ENCODE measurements around the gene ANXA6.

ANXA6 gene

GRCh38 chr5:151106043-151106442, 51.5 kb downstream of the ANXA6 start:
- peaks cover 10 to 95% of the 10 kb centered on the region in 2 experiments; a peak in 2 of 3 replicates for H3K36me3 ChIP-seq (ENCODE audit: control insufficient read depth in 2 of 2, insufficient read depth in 1 of 2, low read length in 2 of 2)
- ChIA-PET CTCF (interaction anchor here (1.0 to 1.3 kb wide), 2 partner anchors 11 to 59 kb away, joined by 3 to 4 read pairs; no protein-coding TSS in a partner anchor), POLR2A (interaction anchor here (0.8 kb wide), 1 partner anchor 146 kb away, joined by 4 read pairs; the partner anchor contains the start of gene GM2A)

DNA sequence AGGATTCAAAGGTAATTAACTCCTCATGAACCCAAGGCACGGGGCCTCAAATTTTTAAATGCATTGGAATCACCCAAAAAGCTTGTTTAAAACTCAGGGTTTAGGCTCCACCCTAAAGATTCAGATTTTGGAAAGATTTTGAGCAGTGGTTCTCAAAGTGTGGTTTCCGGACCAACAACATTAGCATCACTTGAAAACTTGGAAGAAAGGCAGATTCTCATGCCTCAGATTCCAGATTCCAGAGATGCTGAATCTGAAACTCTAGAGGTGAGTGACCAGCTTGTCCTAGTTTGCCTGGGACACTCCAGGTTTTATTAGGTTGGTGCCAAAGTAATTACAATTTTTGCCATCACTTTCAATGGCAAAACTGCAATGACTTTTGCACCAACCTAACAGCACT, 52.0 kb downstream of the ANXA6 start:
- TF ChIP-seq, protein P1, sequence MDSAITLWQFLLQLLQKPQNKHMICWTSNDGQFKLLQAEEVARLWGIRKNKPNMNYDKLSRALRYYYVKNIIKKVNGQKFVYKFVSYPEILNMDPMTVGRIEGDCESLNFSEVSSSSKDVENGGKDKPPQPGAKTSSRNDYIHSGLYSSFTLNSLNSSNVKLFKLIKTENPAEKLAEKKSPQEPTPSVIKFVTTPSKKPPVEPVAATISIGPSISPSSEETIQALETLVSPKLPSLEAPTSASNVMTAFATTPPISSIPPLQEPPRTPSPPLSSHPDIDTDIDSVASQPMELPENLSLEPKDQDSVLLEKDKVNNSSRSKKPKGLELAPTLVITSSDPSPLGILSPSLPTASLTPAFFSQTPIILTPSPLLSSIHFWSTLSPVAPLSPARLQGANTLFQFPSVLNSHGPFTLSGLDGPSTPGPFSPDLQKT (IDR thresholded peaks at IDR 0.05; ENCODE audit: borderline replicate concordance, low read depth, low read length): no peak
- TF ChIP-seq ZNF549 (tag by site-specific recombination; IDR thresholded peaks at IDR 0.05): no peak
- TF ChIP-seq INSM2 (tag by site-specific recombination; IDR thresholded peaks at IDR 0.05): no peak
- TF ChIP-seq ZNF132 (tag by site-specific recombination; IDR thresholded peaks at IDR 0.05; ENCODE audit: borderline replicate concordance): no peak
- TF ChIP-seq SP3 (tag by site-specific recombination; IDR thresholded peaks at IDR 0.05): no peak
- Histone ChIP-seq H3K4me3 (ENCODE audit: low read depth, low read length) (no peak overlapping the region), H3K36me3 (ENCODE audit: control insufficient read depth in 2 of 2, insufficient read depth in 1 of 2, low read length in 2 of 2) (peaks cover 9 to 93% of the 10 kb centered on the region in 2 experiments; a peak in 2 of 3 replicates), H3K4me1 (ENCODE audit: control insufficient read depth, insufficient read depth, low read length) (no peaks in the 10 kb centered on the region), H3K27ac (ENCODE audit: extremely low read depth, low read depth, low read length) (no peak overlapping the region), H3K9me3 (ENCODE audit: control insufficient read depth, insufficient read depth, low read depth, low read length) (no peaks in the 10 kb centered on the region)
- ChIA-PET CTCF (interaction anchor here (1.0 to 1.7 kb wide), 3 partner anchors 12 to 59 kb away, joined by 3 to 6 read pairs (median 4); no protein-coding TSS in a partner anchor), POLR2A (interaction anchor here (0.8 kb wide), 1 partner anchor 147 kb away, joined by 4 read pairs; the partner anchor contains the start of gene GM2A)

More at GRCh38 chr5:151106043-151106442, 51.5 kb downstream of the ANXA6 start:
- no peak overlapping the region for H3K4me3 ChIP-seq (ENCODE audit: low read depth, low read length)
- H3K4me1 ChIP-seq (ENCODE audit: control insufficient read depth, insufficient read depth, low read length): no peaks in the 10 kb centered on the region
- H3K9me3 ChIP-seq (ENCODE audit: control insufficient read depth, insufficient read depth, low read depth, low read length): no peaks in the 10 kb centered on the region
- TF ChIP-seq RBAK (tag by site-specific recombination; IDR thresholded peaks at IDR 0.05): no peak
- TF ChIP-seq ZNF146 (tag by site-specific recombination; IDR thresholded peaks at IDR 0.05): no peak
- no peak for TF ChIP-seq ZNF707 (tag by site-specific recombination; IDR thresholded peaks at IDR 0.05)
- TF ChIP-seq GLIS2 (tag by site-specific recombination; IDR thresholded peaks at IDR 0.05): no peak
- H3K27ac ChIP-seq (ENCODE audit: extremely low read depth, low read depth, low read length): no peak overlapping the region

GRCh38 chr5:151104795-151105194, 52.8 kb downstream of the ANXA6 start:
- no peak overlapping the region for H3K4me3 ChIP-seq (ENCODE audit: low read depth, low read length)
- H3K4me1 ChIP-seq (ENCODE audit: control insufficient read depth, insufficient read depth, low read length): no peaks in the 10 kb centered on the region
- POLR2A ChIA-PET: no interaction called here
- H3K36me3 ChIP-seq (ENCODE audit: control insufficient read depth in 2 of 2, insufficient read depth in 1 of 2, low read length in 2 of 2): peaks cover 7 to 89% of the 10 kb centered on the region in 2 experiments; a peak in 2 of 3 replicates
- CTCF ChIA-PET: interaction anchor here (0.9 to 1.7 kb wide), 4 partner anchors 9 to 58 kb away, joined by 3 to 6 read pairs (median 4); no protein-coding TSS in a partner anchor
- TF ChIP-seq ZNF677 (tag by site-specific recombination; IDR thresholded peaks at IDR 0.05): no peak
- no peak for TF ChIP-seq ZNF354C (tag by site-specific recombination; IDR thresholded peaks at IDR 0.05; ENCODE audit: borderline replicate concordance, low read depth)
- TF ChIP-seq BCL11B (tag by site-specific recombination; IDR thresholded peaks at IDR 0.05; ENCODE audit: low read depth): no peak
- TF ChIP-seq ZNF629 (tag by site-specific recombination; IDR thresholded peaks at IDR 0.05): no peak
- no peak for TF ChIP-seq OSR2 (tag by site-specific recombination; IDR thresholded peaks at IDR 0.05)
- no peaks in the 10 kb centered on the region for H3K9me3 ChIP-seq (ENCODE audit: control insufficient read depth, insufficient read depth, low read depth, low read length)
- H3K27ac ChIP-seq (ENCODE audit: extremely low read depth, low read depth, low read length): no peak overlapping the region

DNA sequence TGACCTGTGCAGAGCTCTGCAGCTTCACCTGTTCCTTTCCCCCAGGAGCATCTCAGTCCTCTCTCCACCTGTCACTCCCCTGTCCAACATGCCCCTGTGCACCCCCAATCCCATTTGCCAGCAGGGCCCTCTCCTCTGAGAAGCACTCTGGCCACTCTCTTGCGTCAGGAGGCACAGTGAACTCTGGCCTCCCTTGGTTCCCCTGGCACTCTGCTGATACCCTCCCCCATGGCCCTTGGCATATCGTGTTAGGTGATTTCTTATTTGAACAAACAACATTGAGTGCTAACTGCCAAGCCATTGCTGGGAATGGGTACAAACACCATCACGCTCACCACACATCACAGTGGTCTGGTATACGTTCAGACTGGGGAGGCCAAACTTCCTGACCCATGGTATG, 55.8 kb downstream of the ANXA6 start:
- Histone ChIP-seq H3K36me3 (ENCODE audit: control insufficient read depth in 2 of 2, insufficient read depth in 1 of 2, low read length in 2 of 2) (peaks cover 0 to 60% of the 10 kb centered on the region in 2 experiments; a peak in 2 of 3 replicates), H3K4me1 (ENCODE audit: control insufficient read depth, insufficient read depth, low read length) (no peaks in the 10 kb centered on the region)
- no peak for TF ChIP-seq RBAK (tag by site-specific recombination; IDR thresholded peaks at IDR 0.05)
- TF ChIP-seq ZNF214 (tag by site-specific recombination; IDR thresholded peaks at IDR 0.05; ENCODE audit: borderline replicate concordance): no peak
- no peak for TF ChIP-seq ZSCAN30 (tag by site-specific recombination; IDR thresholded peaks at IDR 0.05)
- TF ChIP-seq ZNF433 (tag by site-specific recombination; IDR thresholded peaks at IDR 0.05; ENCODE audit: low read depth): no peak
- no peak for TF ChIP-seq ZNF302 (tag by site-specific recombination; IDR thresholded peaks at IDR 0.05; ENCODE audit: low read depth)
- TF ChIP-seq ZNF555 (tag by site-specific recombination; conservative IDR thresholded peaks at IDR 0.05): no peak
- no peak for TF ChIP-seq ZNF510 (tag by site-specific recombination; IDR thresholded peaks at IDR 0.05; ENCODE audit: insufficient replicate concordance)
- no peak for TF ChIP-seq TRIM28 (IDR thresholded peaks at IDR 0.05; ENCODE audit: borderline replicate concordance, low read length)
- TF ChIP-seq MYNN (tag by site-specific recombination; IDR thresholded peaks at IDR 0.05; ENCODE audit: borderline replicate concordance): no peak
- no peak for TF ChIP-seq ZNF146 (tag by site-specific recombination; IDR thresholded peaks at IDR 0.05)

More for the DNA sequence above, 55.8 kb downstream of the ANXA6 start:
- CTCF ChIA-PET: interaction anchor here (0.8 to 1.7 kb wide), 3 partner anchors 14 to 25 kb away, joined by 3 to 7 read pairs (median 3); no protein-coding TSS in a partner anchor
- Histone ChIP-seq H3K9me3 (ENCODE audit: control insufficient read depth, insufficient read depth, low read depth, low read length) (no peaks in the 10 kb centered on the region), H3K4me3 (ENCODE audit: low read depth, low read length) (no peak overlapping the region), H3K27ac (ENCODE audit: extremely low read depth, low read depth, low read length) (no peak overlapping the region)
- POLR2A ChIA-PET: no interaction called here

Measured in HEK293 (cell line).